ENCODE data around the gene PIP5K1B.

DNA sequence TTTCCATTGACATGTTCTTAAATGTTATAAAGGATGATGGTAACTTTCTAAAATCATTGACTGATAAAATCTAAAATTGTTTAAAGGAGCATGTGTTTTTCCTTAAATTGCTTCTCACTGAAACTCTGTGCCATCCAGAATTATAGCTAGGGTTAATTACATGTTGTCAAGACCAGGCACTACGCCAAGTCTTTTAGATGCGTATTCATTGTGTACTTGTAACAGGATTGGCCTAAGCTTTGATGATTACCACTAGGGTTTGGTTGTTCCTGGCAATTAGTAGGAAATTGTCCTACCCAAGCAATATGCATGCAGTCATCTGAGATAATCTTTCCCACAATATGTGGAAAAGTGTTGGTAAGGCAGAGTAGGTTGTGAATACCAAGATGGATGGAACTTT lies 265.1 kb downstream of the PIP5K1B start:
- TF ChIP-seq, protein P1, sequence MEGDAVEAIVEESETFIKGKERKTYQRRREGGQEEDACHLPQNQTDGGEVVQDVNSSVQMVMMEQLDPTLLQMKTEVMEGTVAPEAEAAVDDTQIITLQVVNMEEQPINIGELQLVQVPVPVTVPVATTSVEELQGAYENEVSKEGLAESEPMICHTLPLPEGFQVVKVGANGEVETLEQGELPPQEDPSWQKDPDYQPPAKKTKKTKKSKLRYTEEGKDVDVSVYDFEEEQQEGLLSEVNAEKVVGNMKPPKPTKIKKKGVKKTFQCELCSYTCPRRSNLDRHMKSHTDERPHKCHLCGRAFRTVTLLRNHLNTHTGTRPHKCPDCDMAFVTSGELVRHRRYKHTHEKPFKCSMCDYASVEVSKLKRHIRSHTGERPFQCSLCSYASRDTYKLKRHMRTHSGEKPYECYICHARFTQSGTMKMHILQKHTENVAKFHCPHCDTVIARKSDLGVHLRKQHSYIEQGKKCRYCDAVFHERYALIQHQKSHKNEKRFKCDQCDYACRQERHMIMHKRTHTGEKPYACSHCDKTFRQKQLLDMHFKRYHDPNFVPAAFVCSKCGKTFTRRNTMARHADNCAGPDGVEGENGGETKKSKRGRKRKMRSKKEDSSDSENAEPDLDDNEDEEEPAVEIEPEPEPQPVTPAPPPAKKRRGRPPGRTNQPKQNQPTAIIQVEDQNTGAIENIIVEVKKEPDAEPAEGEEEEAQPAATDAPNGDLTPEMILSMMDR (conservative IDR thresholded peaks at IDR 0.05; ENCODE audit: low read depth in 2 of 2), result no peak
- TF ChIP-seq EZH2phosphoT487 (IDR thresholded peaks at IDR 0.05; ENCODE audit: unreplicated experiment), result no peak
- no peak for TF ChIP-seq EZH2 (IDR thresholded peaks at IDR 0.05; ENCODE audit: low read depth, unreplicated experiment)
- no peak for TF ChIP-seq POLR2AphosphoS5 (IDR thresholded peaks at IDR 0.05; ENCODE audit: low read depth)
- no peak for TF ChIP-seq CREB1 (CRISPR knock-in tag; IDR thresholded peaks at IDR 0.05; ENCODE audit: low read depth)

Measured in GM23338 (cell line).